Activated CD8-positive, alpha-beta memory T cell treated with anti-CD3 and anti-CD28 coated beads, Interleukin-2, amount 10 ng/mL, durations not matched to agents 7 days and 5 days (primary cell): ENCODE measurements around the gene RPRML. TPM values are rescaled to one million over a fixed set of nuclear protein-coding genes. Genes with fewer than 3 reads are reported as not detected.

Source experiments
- ATAC-seq: fragments of 150-1000 bp; cut with Tn5 transposase; one replicate; pipeline ENCODE4 v1.10.0; 2021; ENCODE audit warnings: moderate library complexity
- CTCF ChIA-PET: fragments of 350-600 bp; sonication (Branson Sonifier 250); formaldehyde crosslinking; loops from one replicate; lab custom pipeline; 2021; ENCODE audit warnings: antibody characterized with exemption; lab: Charles Lee
- DNase-seq: peaks from one replicate; pipeline ENCODE4 v3.0.0-alpha.2; 2020
- H3K27ac Mint-ChIP-seq: one replicate; pipeline ENCODE4 v1.8.0; 2021; ENCODE audit warnings: mild to moderate bottlenecking, mixed read lengths
- H3K27me3 Mint-ChIP-seq: one replicate; pipeline ENCODE4 v1.8.0; 2021; ENCODE audit warnings: mixed read lengths
- H3K36me3 Mint-ChIP-seq: one replicate; pipeline ENCODE4 v1.8.0; 2021; ENCODE audit warnings: mild to moderate bottlenecking, mixed read lengths
- H3K4me1 Mint-ChIP-seq: one replicate; pipeline ENCODE4 v1.8.0; 2021; ENCODE audit warnings: mixed read lengths
- H3K4me3 Mint-ChIP-seq: one replicate; pipeline ENCODE4 v1.8.0; 2021; ENCODE audit warnings: mild to moderate bottlenecking, moderate library complexity, mixed read lengths
- H3K9me3 Mint-ChIP-seq: one replicate; pipeline ENCODE4 v1.8.0; 2022; ENCODE audit warnings: low read depth, mixed read lengths
- total RNA-seq, 2 experiments: library from RNA; stranded (reverse); gene quantifications; one replicate each; pipeline ENCODE4 v1.2.3, GENCODE V29; 2021

Gene RPRML
- total RNA-seq, 2 experiments from 2014 or later = not detected

GRCh38 chr17:46949291-46950174 lies 29.5 kb downstream of the RPRML start:
- H3K4me3 Mint-ChIP-seq = no peak overlapping the region
- ATAC-seq (no peak), DNase-seq (no peak)
- H3K36me3 Mint-ChIP-seq = no peaks in the 10 kb centered on the region
- CTCF ChIA-PET = interaction anchor here (1.1 kb wide), 1 partner anchor 9 kb away, joined by 4 read pairs; no protein-coding TSS in a partner anchor
- H3K9me3 Mint-ChIP-seq = no peaks in the 10 kb centered on the region
- peaks cover 7% of the 10 kb centered on the region for H3K4me1 Mint-ChIP-seq
- H3K27me3 Mint-ChIP-seq = no peaks in the 10 kb centered on the region
- H3K27ac Mint-ChIP-seq = no peak overlapping the region

- H3K4me3 Mint-ChIP-seq = no peak overlapping the region
- H3K4me1 Mint-ChIP-seq = peaks cover 15% of the 10 kb centered on the region
- H3K36me3 Mint-ChIP-seq = no peaks in the 10 kb centered on the region
- H3K27ac Mint-ChIP-seq = no peak overlapping the region
- CTCF ChIA-PET = interaction anchor here (1.1 kb wide), 1 partner anchor 8 kb away, joined by 4 read pairs; no protein-coding TSS in a partner anchor
- no peaks in the 10 kb centered on the region for H3K9me3 Mint-ChIP-seq
- no peak for ATAC-seq
- H3K27me3 Mint-ChIP-seq = no peaks in the 10 kb centered on the region
- no peak for DNase-seq
These were observed 30.5 kb downstream of the RPRML start for GRCh38 chr17:46948544-46948943.

- DNase-seq (no peak), ATAC-seq (no peak)
- Mint-ChIP-seq H3K9me3 (no peaks in the 10 kb centered on the region), H3K36me3 (no peaks in the 10 kb centered on the region), H3K27ac (no peak overlapping the region), H3K4me3 (no peak overlapping the region), H3K27me3 (no peaks in the 10 kb centered on the region), H3K4me1 (peaks cover 22% of the 10 kb centered on the region)
- CTCF ChIA-PET = interaction anchor here (0.6 to 0.8 kb wide), 2 partner anchors 54 to 86 kb away, joined by 3 read pairs; no protein-coding TSS in a partner anchor
These were observed 31.8 kb downstream of the RPRML start for GRCh38 chr17:46947216-46947615.

GRCh38 chr17:46944931-46945330 lies 34.1 kb downstream of the RPRML start:
- H3K9me3 Mint-ChIP-seq = no peaks in the 10 kb centered on the region
- H3K27ac Mint-ChIP-seq = no peak overlapping the region
- CTCF ChIA-PET = no interaction called here
- DNase-seq = no peak
- peaks cover 5% of the 10 kb centered on the region for H3K36me3 Mint-ChIP-seq
- H3K4me1 Mint-ChIP-seq = peaks cover 22% of the 10 kb centered on the region
- no peak overlapping the region for H3K4me3 Mint-ChIP-seq
- no peak for ATAC-seq
- H3K27me3 Mint-ChIP-seq = no peaks in the 10 kb centered on the region

- peaks cover 22% of the 10 kb centered on the region for H3K4me1 Mint-ChIP-seq
- no peak for DNase-seq
- H3K27me3 Mint-ChIP-seq = no peaks in the 10 kb centered on the region
- no peak overlapping the region for H3K4me3 Mint-ChIP-seq
- H3K9me3 Mint-ChIP-seq = no peaks in the 10 kb centered on the region
- no peak for ATAC-seq
- H3K27ac Mint-ChIP-seq = no peak overlapping the region
- CTCF ChIA-PET = interaction anchor here (1.4 to 3.4 kb wide), 4 partner anchors 10 to 101 kb away, joined by 4 to 17 read pairs (median 10); no protein-coding TSS in a partner anchor
- peaks cover 10% of the 10 kb centered on the region for H3K36me3 Mint-ChIP-seq
These were observed 35.3 kb downstream of the RPRML start for GRCh38 chr17:46943501-46944393.

- peaks cover 22% of the 10 kb centered on the region for H3K4me1 Mint-ChIP-seq
- peaks cover 13% of the 10 kb centered on the region for H3K36me3 Mint-ChIP-seq
- ATAC-seq = no peak
- no peaks in the 10 kb centered on the region for H3K27me3 Mint-ChIP-seq
- no peak overlapping the region for H3K27ac Mint-ChIP-seq
- H3K4me3 Mint-ChIP-seq = no peak overlapping the region
- no peaks in the 10 kb centered on the region for H3K9me3 Mint-ChIP-seq
- no peak for DNase-seq
- CTCF ChIA-PET = interaction anchor here (0.8 to 3.8 kb wide), 16 partner anchors 8 to 372 kb away, joined by 3 to 17 read pairs (median 5); partner anchors contain the start of gene RPRML
These were observed 35.9 kb downstream of the RPRML start for GRCh38 chr17:46943218-46943500.

- Mint-ChIP-seq H3K27me3 (no peaks in the 10 kb centered on the region), H3K27ac (no peak overlapping the region), H3K9me3 (no peaks in the 10 kb centered on the region), H3K4me1 (peaks cover 22% of the 10 kb centered on the region), H3K36me3 (peaks cover 13% of the 10 kb centered on the region), H3K4me3 (no peak overlapping the region)
- DNase-seq = peak; percentile 63
- peak; percentile 50 for ATAC-seq
- CTCF ChIA-PET = interaction anchor here (0.6 to 4.0 kb wide), 23 partner anchors 9 to 373 kb away, joined by 3 to 22 read pairs (median 4); partner anchors contain the start of gene RPRML
These were observed 36.4 kb downstream of the RPRML start for GRCh38 chr17:46942441-46943217.

- ATAC-seq (peak; percentile 81), DNase-seq (peak; percentile 80)
- no peak overlapping the region for H3K4me3 Mint-ChIP-seq
- H3K27ac Mint-ChIP-seq = peak overlapping the region; percentile 50
- peaks cover 22% of the 10 kb centered on the region for H3K4me1 Mint-ChIP-seq
- no peaks in the 10 kb centered on the region for H3K9me3 Mint-ChIP-seq
- CTCF ChIA-PET = interaction anchor here (0.6 to 4.0 kb wide), 21 partner anchors 8 to 669 kb away, joined by 3 to 22 read pairs (median 4); partner anchors contain the start of gene RPRML
- H3K27me3 Mint-ChIP-seq = no peaks in the 10 kb centered on the region
- peaks cover 16% of the 10 kb centered on the region for H3K36me3 Mint-ChIP-seq
These were observed 38.2 kb downstream of the RPRML start for GRCh38 chr17:46940692-46941404.

GRCh38 chr17:46935658-46936266 lies 43.3 kb downstream of the RPRML start:
- Mint-ChIP-seq H3K27me3 (no peaks in the 10 kb centered on the region), H3K9me3 (no peaks in the 10 kb centered on the region), H3K4me1 (no peaks in the 10 kb centered on the region), H3K36me3 (peaks cover 46% of the 10 kb centered on the region), H3K27ac (no peak overlapping the region), H3K4me3 (no peak overlapping the region)
- ATAC-seq (no peak), DNase-seq (no peak)
- CTCF ChIA-PET = no interaction called here

GRCh38 chr17:46931596-46931995 lies 47.5 kb downstream of the RPRML start:
- no peaks in the 10 kb centered on the region for H3K27me3 Mint-ChIP-seq
- peaks cover 37% of the 10 kb centered on the region for H3K36me3 Mint-ChIP-seq
- ATAC-seq (no peak), DNase-seq (no peak)
- H3K4me3 Mint-ChIP-seq = no peak overlapping the region
- CTCF ChIA-PET = no interaction called here
- peaks cover 19% of the 10 kb centered on the region for H3K4me1 Mint-ChIP-seq
- H3K27ac Mint-ChIP-seq = no peak overlapping the region
- H3K9me3 Mint-ChIP-seq = no peaks in the 10 kb centered on the region

- H3K9me3 Mint-ChIP-seq = no peaks in the 10 kb centered on the region
- peaks cover 33% of the 10 kb centered on the region for H3K4me1 Mint-ChIP-seq
- CTCF ChIA-PET = interaction anchor here (1.1 to 1.4 kb wide), 2 partner anchors 11 to 13 kb away, joined by 4 to 6 read pairs; no protein-coding TSS in a partner anchor
- no peak overlapping the region for H3K4me3 Mint-ChIP-seq
- H3K36me3 Mint-ChIP-seq = peaks cover 39% of the 10 kb centered on the region
- ATAC-seq (no peak), DNase-seq (no peak)
- no peak overlapping the region for H3K27ac Mint-ChIP-seq
- H3K27me3 Mint-ChIP-seq = no peaks in the 10 kb centered on the region
These were observed 49.0 kb downstream of the RPRML start for GRCh38 chr17:46930051-46930450.

GRCh38 chr17:46929413-46929812 lies 49.6 kb downstream of the RPRML start:
- no peak overlapping the region for H3K4me3 Mint-ChIP-seq
- H3K27ac Mint-ChIP-seq = no peak overlapping the region
- peaks cover 39% of the 10 kb centered on the region for H3K4me1 Mint-ChIP-seq
- DNase-seq (no peak), ATAC-seq (no peak)
- CTCF ChIA-PET = interaction anchor here (1.4 kb wide), 1 partner anchor 13 kb away, joined by 6 read pairs; no protein-coding TSS in a partner anchor
- H3K36me3 Mint-ChIP-seq = peaks cover 38% of the 10 kb centered on the region
- no peaks in the 10 kb centered on the region for H3K27me3 Mint-ChIP-seq
- H3K9me3 Mint-ChIP-seq = no peaks in the 10 kb centered on the region
